ENCODE measurements around the gene CAMK1D.

DNA sequence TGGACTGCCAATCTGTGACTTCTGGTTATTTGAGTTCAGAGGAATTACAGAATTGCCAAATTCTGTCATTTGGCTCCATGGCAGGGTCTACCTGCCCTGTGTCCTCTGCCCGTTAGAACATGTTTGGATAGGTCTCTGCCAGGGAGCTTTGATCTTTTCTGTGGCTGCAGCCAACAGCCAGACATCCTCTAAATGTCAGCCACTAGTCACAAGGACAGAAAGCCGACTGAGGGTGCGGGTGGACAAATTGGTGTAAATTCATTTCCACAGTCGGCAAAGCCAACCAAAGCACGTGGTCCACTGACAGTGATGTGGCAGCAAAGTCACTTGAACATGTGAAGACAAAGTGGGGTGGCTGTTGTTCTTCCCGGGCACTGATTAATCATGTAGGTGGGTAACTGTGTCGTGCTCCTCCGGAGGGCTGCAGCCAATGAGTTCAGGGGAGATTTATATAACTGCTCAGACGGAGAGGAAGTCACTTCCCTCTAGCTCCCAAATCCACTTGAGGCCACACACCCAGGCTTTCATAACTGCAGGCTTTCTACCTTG lies 26.7 kb upstream of the CAMK1D start:
- no peak for TF ChIP-seq CTCF (IDR thresholded peaks at IDR 0.05)
- TF ChIP-seq POLR2A (IDR thresholded peaks at IDR 0.05), result no peak

All from right lobe of liver (tissue), 4 donors.